A549 (cell line): ENCODE measurements around the gene C17orf75. TPM values are rescaled to one million over a fixed set of nuclear protein-coding genes. Genes with fewer than 3 reads are reported as not detected.

Source experiments
- ATAC-seq, 2 experiments: fragments of 200-7000 bp in 1 of 2; fragments of >200 bp in 1 of 2; cut with Nextera tagmentation in 1 of 2; cut with Tn5 transposase in 1 of 2; 3 replicates each; pipeline versions ENCODE4 v1.8.0 to v1.9.1; 2018 to 2020; ENCODE audit warnings: mild to moderate bottlenecking in 1 of 2, moderate library complexity in 1 of 2
- CTCF ChIA-PET: fragments of 300-600 bp; sonication (Branson Sonifier 250); formaldehyde crosslinking; extraction: SDS; loops from one replicate; lab custom pipeline; 2021; ENCODE audit warnings: antibody characterized with exemption, inconsistent platforms; lab: Yijun Ruan, JAX
- POLR2A ChIA-PET: fragments of 350-600 bp; formaldehyde crosslinking; extraction: SDS; loops from one replicate; lab custom pipeline; 2021; ENCODE audit warnings: antibody characterized with exemption, inconsistent platforms; lab: Yijun Ruan, JAX
- DNase-seq, 2 experiments: peaks; one replicate each; pipeline versions ENCODE4 v3.0.0 to v3.0.0-alpha.2; 2011 to 2016; ENCODE audit warnings: low read depth in 1 of 2, low spot score in 1 of 2
- FAIRE-seq: peaks from 2 replicates; lab custom pipeline; 2011; peaks lifted over from hg19 to GRCh38; lab: Jason Lieb, UNC
- H3K27ac ChIP-seq, 2 experiments: fragments of >200 bp; sonication (Bioruptor Twin); formaldehyde crosslinking; 3 replicates each; pipeline ENCODE4 v1.5.1; 2016 to 2017
- H3K4me1 ChIP-seq: fragments of >200 bp; sonication (Bioruptor Twin); formaldehyde crosslinking; 3 replicates; pipeline ENCODE4 v1.6.1; 2016
- H3K4me2 ChIP-seq: fragments of >200 bp; sonication (Bioruptor Twin); formaldehyde crosslinking; 3 replicates; pipeline ENCODE4 v1.6.1; 2016
- H3K4me3 ChIP-seq: fragments of >200 bp; sonication (Bioruptor Twin); formaldehyde crosslinking; 3 replicates; pipeline ENCODE4 v1.5.1; 2016
- H3K9me3 ChIP-seq: fragments of >200 bp; sonication (Bioruptor Twin); formaldehyde crosslinking; 3 replicates; pipeline ENCODE4 v1.6.1; 2016
- ATOH8 ChIP-seq: fragments of 250-450 bp; sonication (Bioruptor Pico); IDR thresholded peaks from 2 replicates; pipeline ENCODE4 v1.5.0; 2020; ENCODE audit warnings: low read depth, mild to moderate bottlenecking, moderate library complexity
- CBX8 ChIP-seq: fragments of 200-600 bp; sonication (generic); IDR thresholded peaks from 2 replicates; pipeline ENCODE4 v1.6.1; 2016
- CEBPB ChIP-seq, 2 experiments: fragments of >200 bp in 1 of 2; sonication (Bioruptor Twin) in 1 of 2; formaldehyde crosslinking in 1 of 2; IDR thresholded peaks; 2 replicates each; pipeline ENCODE4 v1.6.1; 2012 to 2016
- CHD2 ChIP-seq: fragments of 150-350 bp; IDR thresholded peaks from 2 replicates; pipeline ENCODE4 v1.6.1; 2014; ENCODE audit warnings: low read length; ENCODE audit not compliant: partially characterized antibody
- CHD4 ChIP-seq: fragments of 200-600 bp; sonication (generic); IDR thresholded peaks from 2 replicates; pipeline ENCODE4 v1.6.1; 2016; ENCODE audit warnings: antibody characterized with exemption, mild to moderate bottlenecking, borderline replicate concordance
- E2F6 ChIP-seq: IDR thresholded peaks from 2 replicates; pipeline ENCODE4 v1.6.1; 2012; ENCODE audit warnings: low read depth, borderline replicate concordance
- FOSB ChIP-seq: fragments of 250-450 bp; sonication (Bioruptor Pico); IDR thresholded peaks from 2 replicates; pipeline ENCODE4 v1.5.0; 2020; ENCODE audit warnings: mild to moderate bottlenecking, moderate library complexity
- FOSL2 ChIP-seq, 2 experiments: fragments of 450-650 bp in 1 of 2; fragments of >200 bp in 1 of 2; sonication (Bioruptor Twin) in 1 of 2; formaldehyde crosslinking; IDR thresholded peaks; 2 replicates each; pipeline versions ENCODE4 v1.5.0 to v1.6.1; 2016 to 2020; ENCODE audit warnings: mild to moderate bottlenecking in 1 of 2, moderate library complexity in 1 of 2
- HEYL ChIP-seq: fragments of 250-450 bp; sonication (Bioruptor Pico); IDR thresholded peaks from 2 replicates; pipeline ENCODE4 v1.8.0; 2021; ENCODE audit warnings: mild to moderate bottlenecking, moderate library complexity
- HOXA7 ChIP-seq: fragments of 250-450 bp; sonication (Bioruptor Pico); IDR thresholded peaks from 2 replicates; pipeline ENCODE4 v1.5.0; 2020; ENCODE audit warnings: mild to moderate bottlenecking, moderate library complexity
- HOXB13 ChIP-seq: fragments of 250-450 bp; sonication (Bioruptor Pico); IDR thresholded peaks from 2 replicates; pipeline ENCODE4 v1.5.0; 2020; ENCODE audit warnings: low read depth, mild to moderate bottlenecking, moderate library complexity
- JUNB ChIP-seq: fragments of >200 bp; sonication (Bioruptor Twin); formaldehyde crosslinking; IDR thresholded peaks from 2 replicates; pipeline ENCODE4 v1.6.1; 2016
- MAFK ChIP-seq: fragments of 450-650 bp; IDR thresholded peaks from 2 replicates; pipeline ENCODE4 v1.6.1; 2014; ENCODE audit not compliant: partially characterized antibody
- NFE2L2 ChIP-seq: fragments of 150-350 bp; conservative IDR thresholded peaks from 2 replicates; pipeline ENCODE4 v1.6.1; 2014; ENCODE audit warnings: low read length
- NPAS2 ChIP-seq: fragments of 250-450 bp; sonication (Bioruptor Pico); IDR thresholded peaks from 2 replicates; pipeline ENCODE4 v1.8.0; 2022; ENCODE audit warnings: mild to moderate bottlenecking, moderate library complexity, borderline replicate concordance
- NR3C1 ChIP-seq: fragments of >200 bp; sonication (Bioruptor Twin); formaldehyde crosslinking; IDR thresholded peaks from 3 replicates; pipeline ENCODE4 v1.6.1; 2017
- PHF8 ChIP-seq: fragments of 200-600 bp; sonication (generic); IDR thresholded peaks from 2 replicates; pipeline ENCODE4 v1.6.1; 2016; ENCODE audit warnings: low read depth, mild to moderate bottlenecking, antibody characterized with exemption, moderate library complexity, borderline replicate concordance
- POLR2AphosphoS2 ChIP-seq: conservative IDR thresholded peaks from 2 replicates; pipeline ENCODE4 v1.6.1; 2012; ENCODE audit warnings: low read length, improper control_type of control experiment, inconsistent platforms
- RAD21 ChIP-seq, 2 experiments: fragments of >200 bp in 1 of 2; sonication (Bioruptor Twin) in 1 of 2; formaldehyde crosslinking in 1 of 2; IDR thresholded peaks in 1 of 2; conservative IDR thresholded peaks in 1 of 2; 2 replicates in 1 of 2; 3 replicates in 1 of 2; pipeline ENCODE4 v1.6.1; 2012 to 2018; ENCODE audit warnings: inconsistent platforms in 1 of 2
- RFX5 ChIP-seq: fragments of 450-650 bp; IDR thresholded peaks from 2 replicates; pipeline ENCODE4 v1.7.1; 2014; ENCODE audit warnings: antibody characterized with exemption, mild to moderate bottlenecking, moderate library complexity
- RNF2 ChIP-seq: fragments of 200-600 bp; sonication (generic); IDR thresholded peaks from 2 replicates; pipeline ENCODE4 v1.6.1; 2016; ENCODE audit warnings: low read depth, mild to moderate bottlenecking, antibody characterized with exemption, moderate library complexity, borderline replicate concordance
- TFCP2L1 ChIP-seq: fragments of 250-450 bp; sonication (Bioruptor Pico); IDR thresholded peaks from 2 replicates; pipeline ENCODE4 v1.5.0; 2021; ENCODE audit warnings: mild to moderate bottlenecking
- ZC3H11A ChIP-seq: fragments of 450-650 bp; IDR thresholded peaks from 2 replicates; pipeline ENCODE4 v1.6.1; 2014; ENCODE audit warnings: antibody characterized with exemption, mild to moderate bottlenecking
- ZNF302 ChIP-seq: fragments of 250-450 bp; sonication (Bioruptor Pico); IDR thresholded peaks from 2 replicates; pipeline ENCODE4 v1.9.0; 2021; ENCODE audit warnings: inconsistent platforms, mild to moderate bottlenecking, moderate library complexity
- ZSCAN20 ChIP-seq: fragments of 250-450 bp; sonication (Bioruptor Pico); IDR thresholded peaks from 2 replicates; pipeline ENCODE4 v1.8.0; 2022; ENCODE audit warnings: mild to moderate bottlenecking, moderate library complexity
- WGBS: methylation state at CpG from one replicate; pipeline ENCODE4 v1.1.6; 2017; ENCODE audit errors: missing lambda C conversion rate; 5-methylcytosine and 5-hydroxymethylcytosine counted together
- polyA plus RNA-seq, 4 experiments: library from polyadenylated mRNA; depleted of rRNA in 3 of 4; stranded (reverse); fragments of >200 nt; fragmentation: RNase III in 1 of 4; extraction: RNeasy Plus Mini Kit Qiagen cat#74134 plus additional on column Dnase treatment in 1 of 4; gene quantifications; 2 replicates in 3 of 4; 3 replicates in 1 of 4; pipeline ENCODE4 v1.2.3, GENCODE V29; 2011 to 2017
- TF ChIP-seq, protein P1 (sequence below): IDR thresholded peaks from 2 replicates; pipeline ENCODE4 v1.6.1; 2012

C17orf75 gene
- polyA plus RNA-seq, 2 of the 4 experiments (the other 2 are of a cell fraction): 36.3 to 49.6 TPM

GRCh38 chr17:32330147-32330546 is 11.8 kb downstream of the C17orf75 start:
- Histone ChIP-seq H3K27ac (no peak overlapping the region), H3K4me2 (no peak overlapping the region)
- TF ChIP-seq FOSB (CRISPR knock-in tag) (no peak), CBX8 (no peak), MAFK (no peak), NFE2L2 (no peak), ZC3H11A (no peak), RAD21 (conservative IDR thresholded peaks at IDR 0.05 in 1 of 2, IDR thresholded peaks at IDR 0.05 in 1 of 2) (no peak), NR3C1 (no peak), CHD2 (no peak), PHF8 (no peak), ZSCAN20 (CRISPR knock-in tag) (no peak), HEYL (CRISPR knock-in tag) (no peak), HOXA7 (no peak), TFCP2L1 (CRISPR knock-in tag) (no peak), ZNF302 (CRISPR knock-in tag) (no peak), ATOH8 (CRISPR knock-in tag) (no peak), POLR2AphosphoS2 (no peak)
- TF ChIP-seq, all 56 proteins: peak for 0
- CTCF ChIA-PET: interaction anchor here (0.6 to 3.6 kb wide), 4 partner anchors 10 to 188 kb away, joined by 3 to 35 read pairs (median 3); partner anchors contain the start of gene RHOT1
- POLR2A ChIA-PET: no interaction called here
- DNase-seq (no peak), ATAC-seq (no peak), FAIRE-seq (no peak)
- no peaks in the 10 kb centered on the region for H3K9me3 ChIP-seq
- H3K4me3 ChIP-seq: no peak overlapping the region
- WGBS: 83% methylated on average over 3 of the region's 3 CpGs
- no peaks in the 10 kb centered on the region for H3K4me1 ChIP-seq

- ATAC-seq (no peak), FAIRE-seq (no peak), DNase-seq (no peak)
- H3K4me2 ChIP-seq: no peak overlapping the region
- no peaks in the 10 kb centered on the region for H3K9me3 ChIP-seq
- no peak overlapping the region for H3K27ac ChIP-seq
- no peak overlapping the region for H3K4me3 ChIP-seq
- ChIA-PET POLR2A (no interaction called here), CTCF (interaction anchor here (0.5 to 3.6 kb wide), 5 partner anchors 8 to 135 kb away, joined by 3 to 35 read pairs (median 7); no protein-coding TSS in a partner anchor)
- TF ChIP-seq CHD2: no peak
- TF ChIP-seq NR3C1: no peak
- no peak for TF ChIP-seq RFX5
- no peak for TF ChIP-seq CHD4
- no peak for TF ChIP-seq TFCP2L1 (CRISPR knock-in tag)
- TF ChIP-seq FOSL2 (IDR thresholded peaks at IDR 0.05): no peak
- TF ChIP-seq FOSL2 (CRISPR knock-in tag; IDR thresholded peaks at IDR 0.05): no peak
- no peak for TF ChIP-seq E2F6
- TF ChIP-seq RNF2: no peak
- TF ChIP-seq NPAS2: no peak
- no peak for TF ChIP-seq HOXB13 (CRISPR knock-in tag)
- TF ChIP-seq CEBPB (IDR thresholded peaks at IDR 0.05): no peak
- TF ChIP-seq, protein P1, sequence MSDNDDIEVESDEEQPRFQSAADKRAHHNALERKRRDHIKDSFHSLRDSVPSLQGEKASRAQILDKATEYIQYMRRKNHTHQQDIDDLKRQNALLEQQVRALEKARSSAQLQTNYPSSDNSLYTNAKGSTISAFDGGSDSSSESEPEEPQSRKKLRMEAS: no peak
- no peak for TF ChIP-seq JUNB
- TF ChIP-seq PHF8: no peak
- 90% methylated on average over 1 of the region's 1 CpG for WGBS
- H3K4me1 ChIP-seq: no peaks in the 10 kb centered on the region
Observed at GRCh38 chr17:32327911-32328310, 14.1 kb downstream of the C17orf75 start.
